Hepatocyte (in vitro differentiated cells): ENCODE data around the gene SERPINE2.

Source experiments
- CTCF ChIP-seq: fragments of 200-600 bp; sonication (generic); IDR thresholded peaks from 2 replicates; pipeline ENCODE4 v1.5.1; 2016; ENCODE audit warnings: antibody characterized with exemption, mild to moderate bottlenecking; ENCODE audit not compliant: poor library complexity
- EZH2 ChIP-seq: fragments of 200-600 bp; sonication (generic); IDR thresholded peaks from 2 replicates; pipeline ENCODE4 v1.6.1; 2016; ENCODE audit warnings: antibody characterized with exemption, mild to moderate bottlenecking, borderline replicate concordance

- TF ChIP-seq CTCF = no peak
- no peak for TF ChIP-seq EZH2
Observed at GRCh38 chr2:224029876-224030275, 9.2 kb downstream of the SERPINE2 start.
